ENCODE data around the gene DMAC1. TPM values are rescaled to one million over a fixed set of nuclear protein-coding genes. Genes with fewer than 3 reads are reported as not detected.
A peak's percentile ranks its signal among the peaks of the same experiment; 100 is the strongest.

The DMAC1 gene
- total RNA-seq, 1 donor from 2014 or later: 62.3 TPM

GRCh38 chr9:7816021-7816420 is 16.4 kb upstream of the DMAC1 start:
- TF ChIP-seq CTCF (conservative IDR thresholded peaks at IDR 0.05): no peak
- H3K9me3 Mint-ChIP-seq: no peaks in the 10 kb centered on the region
- peak overlapping the region; percentile 31 for H3K4me3 Mint-ChIP-seq
- no peaks in the 10 kb centered on the region for H3K27me3 Mint-ChIP-seq (ENCODE audit: low read depth)
- H3K27ac Mint-ChIP-seq (ENCODE audit: unreplicated experiment): no peak overlapping the region
- no peak for DNase-seq (ENCODE audit: low read depth, low spot score)
- H3K36me3 Mint-ChIP-seq (ENCODE audit: low read depth): no peaks in the 10 kb centered on the region
- H3K4me1 Mint-ChIP-seq: peaks cover 19% of the 10 kb centered on the region

GRCh38 chr9:7813030-7813429 is 13.5 kb upstream of the DMAC1 start:
- no peak for DNase-seq (ENCODE audit: low read depth, low spot score)
- Mint-ChIP-seq H3K36me3 (ENCODE audit: low read depth) (no peaks in the 10 kb centered on the region), H3K4me1 (peaks cover 20% of the 10 kb centered on the region), H3K4me3 (no peak overlapping the region), H3K27ac (ENCODE audit: unreplicated experiment) (no peak overlapping the region), H3K27me3 (ENCODE audit: low read depth) (no peaks in the 10 kb centered on the region), H3K9me3 (no peaks in the 10 kb centered on the region)
- no peak for TF ChIP-seq CTCF (conservative IDR thresholded peaks at IDR 0.05)

- Mint-ChIP-seq H3K27me3 (ENCODE audit: low read depth) (no peaks in the 10 kb centered on the region), H3K27ac (ENCODE audit: unreplicated experiment) (no peak overlapping the region), H3K36me3 (ENCODE audit: low read depth) (no peaks in the 10 kb centered on the region), H3K4me1 (peaks cover 27% of the 10 kb centered on the region), H3K9me3 (no peaks in the 10 kb centered on the region), H3K4me3 (no peak overlapping the region)
- TF ChIP-seq CTCF (conservative IDR thresholded peaks at IDR 0.05): no peak
- DNase-seq (ENCODE audit: low read depth, low spot score): no peak
These were observed 12.1 kb upstream of the DMAC1 start for GRCh38 chr9:7811677-7812076.

- Mint-ChIP-seq H3K27me3 (ENCODE audit: low read depth) (no peaks in the 10 kb centered on the region), H3K4me1 (peaks cover 18% of the 10 kb centered on the region), H3K4me3 (no peak overlapping the region), H3K36me3 (ENCODE audit: low read depth) (no peaks in the 10 kb centered on the region), H3K9me3 (no peaks in the 10 kb centered on the region), H3K27ac (ENCODE audit: unreplicated experiment) (no peak overlapping the region)
- TF ChIP-seq CTCF (conservative IDR thresholded peaks at IDR 0.05): no peak
- DNase-seq (ENCODE audit: low read depth, low spot score): no peak
These were observed 3.1 kb upstream of the DMAC1 start for GRCh38 chr9:7802666-7803065.

- no peak for TF ChIP-seq CTCF (conservative IDR thresholded peaks at IDR 0.05)
- Mint-ChIP-seq H3K4me3 (peak overlapping the region; percentile 61), H3K36me3 (ENCODE audit: low read depth) (peaks cover 2% of the 10 kb centered on the region), H3K27me3 (ENCODE audit: low read depth) (no peaks in the 10 kb centered on the region), H3K27ac (ENCODE audit: unreplicated experiment) (no peak overlapping the region), H3K9me3 (no peaks in the 10 kb centered on the region), H3K4me1 (peaks cover 21% of the 10 kb centered on the region)
- DNase-seq (ENCODE audit: low read depth, low spot score): no peak
These were observed 337 bp upstream of the DMAC1 start for GRCh38 chr9:7799944-7800285.

GRCh38 chr9:7794196-7794595 is 5.4 kb downstream of the DMAC1 start:
- H3K27me3 Mint-ChIP-seq (ENCODE audit: low read depth): no peaks in the 10 kb centered on the region
- peaks cover 11% of the 10 kb centered on the region for H3K36me3 Mint-ChIP-seq (ENCODE audit: low read depth)
- no peak for DNase-seq (ENCODE audit: low read depth, low spot score)
- H3K27ac Mint-ChIP-seq (ENCODE audit: unreplicated experiment): no peak overlapping the region
- H3K4me1 Mint-ChIP-seq: peaks cover 18% of the 10 kb centered on the region
- no peaks in the 10 kb centered on the region for H3K9me3 Mint-ChIP-seq
- peak overlapping the region; percentile 31 for H3K4me3 Mint-ChIP-seq
- no peak for TF ChIP-seq CTCF (conservative IDR thresholded peaks at IDR 0.05)

All from neural crest cell (in vitro differentiated cells).